Sigmoid colon (tissue), 7 donors: ENCODE data around the gene SMURF2. TPM values are rescaled to one million over a fixed set of nuclear protein-coding genes. Genes with fewer than 3 reads are reported as not detected.
A peak's percentile ranks its signal among the peaks of the same experiment; 100 is the strongest.

Source experiments
- DNase-seq: peaks from one replicate; pipeline ENCODE4 v3.0.0-alpha.2; 2019
- H3K27ac ChIP-seq, 4 donors: fragments of 200-600 bp; sonication (generic); one replicate each; pipeline ENCODE4 v1.5.1; 2016 to 2019; ENCODE audit warnings: mild to moderate bottlenecking in 1 of 4
- H3K27me3 ChIP-seq, 3 donors: fragments of 200-600 bp; sonication (generic); one replicate each; pipeline ENCODE4 v1.5.1; 2019; ENCODE audit warnings: mild to moderate bottlenecking in 1 of 3
- H3K36me3 ChIP-seq, 4 donors: fragments of 200-600 bp; sonication (generic); one replicate each; pipeline ENCODE4 v1.5.1; 2016 to 2019
- H3K4me1 ChIP-seq, 4 donors: fragments of 200-600 bp; sonication (generic); one replicate each; pipeline ENCODE4 v1.5.1; 2017 to 2019
- H3K4me3 ChIP-seq, 4 donors: fragments of 200-600 bp; sonication (generic); one replicate each; pipeline ENCODE4 v1.5.1; 2017 to 2019; ENCODE audit warnings: mild to moderate bottlenecking in 2 of 4, moderate library complexity in 1 of 4
- H3K9me3 ChIP-seq, 4 donors: fragments of 200-600 bp in 3 of 4; sonication (generic) in 3 of 4; one replicate each; pipeline versions ENCODE4 v1.5.1 to v1.6.1; 2013 to 2019
- CTCF ChIP-seq, 4 experiments: fragments of 450-650 bp in 3 of 4; fragments of 200-600 bp in 1 of 4; IDR thresholded peaks; one replicate each; pipeline ENCODE4 v1.5.1; 2016 to 2019; ENCODE audit warnings: antibody characterized with exemption in 4 of 4, mild to moderate bottlenecking in 3 of 4, moderate library complexity in 2 of 4
- EP300 ChIP-seq, 4 donors: sonication (generic); formaldehyde crosslinking; IDR thresholded peaks; one replicate each; pipeline ENCODE4 v1.6.1; 2017; ENCODE audit warnings: antibody characterized with exemption in 4 of 4
- POLR2A ChIP-seq, 2 donors: fragments of 450-650 bp; IDR thresholded peaks; one replicate each; pipeline ENCODE4 v1.6.1; 2016; ENCODE audit warnings: antibody characterized with exemption in 2 of 2, mild to moderate bottlenecking in 2 of 2, moderate library complexity in 2 of 2
- POLR2AphosphoS5 ChIP-seq, 4 donors: sonication (generic); formaldehyde crosslinking; IDR thresholded peaks; one replicate each; pipeline ENCODE4 v1.6.1; 2017; ENCODE audit warnings: antibody characterized with exemption in 4 of 4
- WGBS, 2 donors: extraction: QIAGEN DNeasy Blood & Tissue Kit; methylation state at CpG; one replicate each; pipeline ENCODE4 v1.1.7; 2013; 5-methylcytosine and 5-hydroxymethylcytosine counted together
- intact Hi-C: fragments of 100-400 bp; cut with DNase I; formaldehyde crosslinking; loops from one replicate; pipeline ENCODE4 v1.15.1; 2023
- polyA plus RNA-seq, 3 donors: library from polyadenylated mRNA; stranded (reverse); fragments of 200-250 nt; gene quantifications; one replicate each; pipeline ENCODE4 v1.2.3, GENCODE V29; 2013
- total RNA-seq, 4 donors: library from RNA; depleted of rRNA; stranded (reverse); fragments of >200 nt; gene quantifications; one replicate each; pipeline ENCODE4 v1.1.0, GENCODE V29; 2016
- donor health status: healthy with polysubstance abuse.
- donor health status: Bipolar disorder and iron deficiency.
- donor health status: healthy.

Gene SMURF2
- total and polyA plus RNA-seq, 7 donors, result 5.8 to 30.2 (median 23.8) TPM

- no peak overlapping the region for H3K27ac ChIP-seq
- peaks cover 6 to 53% (median 14%) of the 10 kb centered on the region in 4 donors for H3K36me3 ChIP-seq
- H3K27me3 ChIP-seq, result no peaks in the 10 kb centered on the region
- TF ChIP-seq EP300 (IDR thresholded peaks at IDR 0.05), result no peak
- no peak for TF ChIP-seq CTCF (IDR thresholded peaks at IDR 0.05)
- TF ChIP-seq POLR2A (IDR thresholded peaks at IDR 0.05), result no peak
- no peak for TF ChIP-seq POLR2AphosphoS5 (IDR thresholded peaks at IDR 0.05)
- no peak for DNase-seq
- H3K4me1 ChIP-seq, result peaks cover 0 to 4% (median 0%) of the 10 kb centered on the region in 4 donors
- no peaks in the 10 kb centered on the region for H3K9me3 ChIP-seq
- no peak overlapping the region for H3K4me3 ChIP-seq
- intact Hi-C loops, result no loop called here
These were observed 88.9 kb downstream of the SMURF2 start for GRCh38 chr17:64573214-64573613.

DNA sequence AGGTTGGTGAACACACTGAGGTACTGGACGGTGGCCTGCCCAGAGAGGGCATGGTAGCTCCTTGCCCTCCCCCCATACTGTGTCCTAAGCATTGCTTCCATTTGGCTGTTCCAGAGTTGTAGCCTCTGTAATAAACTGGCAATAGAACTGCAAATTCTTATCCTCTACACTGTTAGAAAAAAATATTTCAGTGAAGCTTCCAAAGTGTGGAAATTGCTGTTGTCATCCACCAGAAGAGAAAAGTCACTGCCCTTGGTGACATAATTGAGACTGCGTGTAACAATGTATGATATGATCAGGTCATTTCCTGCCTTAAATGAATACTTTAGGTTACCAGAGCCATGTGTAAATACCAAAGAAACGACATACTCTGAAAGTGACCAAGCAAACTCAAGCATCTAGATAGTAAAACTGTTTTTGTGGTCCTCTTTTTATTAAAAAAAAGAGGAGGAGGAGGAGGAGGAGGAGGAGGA lies 89.4 kb downstream of the SMURF2 start:
- DNase-seq, result no peak
- WGBS, 2 donors, result 55 to 61% methylated on average over 3 of the region's 3 CpGs
- H3K4me1 ChIP-seq, result peaks cover 0 to 4% (median 0%) of the 10 kb centered on the region in 4 donors
- intact Hi-C loops, result no loop called here
- peaks cover 6 to 51% (median 16%) of the 10 kb centered on the region in 4 donors for H3K36me3 ChIP-seq
- no peaks in the 10 kb centered on the region for H3K27me3 ChIP-seq
- no peaks in the 10 kb centered on the region for H3K9me3 ChIP-seq
- TF ChIP-seq POLR2A (IDR thresholded peaks at IDR 0.05), result no peak
- TF ChIP-seq POLR2AphosphoS5 (IDR thresholded peaks at IDR 0.05), result no peak
- no peak for TF ChIP-seq EP300 (IDR thresholded peaks at IDR 0.05)
- no peak for TF ChIP-seq CTCF (IDR thresholded peaks at IDR 0.05)
- H3K4me3 ChIP-seq, result no peak overlapping the region
- H3K27ac ChIP-seq, result peak overlapping the region in 1 of 4 donors; percentile 42

DNA sequence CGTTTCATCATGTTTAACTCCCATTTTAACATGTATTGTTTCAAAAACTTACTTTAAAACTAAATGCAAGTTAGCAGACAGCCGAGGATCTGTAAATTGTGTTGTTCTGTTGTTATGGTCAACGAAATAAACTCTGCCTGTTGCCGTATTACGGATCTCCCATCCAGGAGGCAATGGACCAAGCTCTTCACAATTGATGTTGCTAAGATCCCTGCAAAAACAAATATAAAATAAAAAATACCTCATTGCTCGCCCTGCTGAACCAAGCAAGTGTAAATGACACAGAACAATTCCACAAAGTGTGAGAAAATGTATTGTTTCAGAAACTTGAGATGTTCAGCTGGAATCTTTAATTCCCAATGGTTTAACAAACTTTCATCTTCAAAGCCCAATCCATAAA lies 90.4 kb downstream of the SMURF2 start:
- Histone ChIP-seq H3K4me1 (peaks cover 0 to 4% (median 0%) of the 10 kb centered on the region in 4 donors), H3K36me3 (peaks cover 6 to 42% (median 14%) of the 10 kb centered on the region in 4 donors), H3K9me3 (no peaks in the 10 kb centered on the region), H3K27me3 (no peaks in the 10 kb centered on the region), H3K27ac (peak overlapping the region in 1 of 4 donors; percentile 42), H3K4me3 (no peak overlapping the region)
- intact Hi-C loops, result no loop called here
- 90% methylated on average over 6 of the region's 6 CpGs for WGBS, 2 donors
- TF ChIP-seq EP300 (IDR thresholded peaks at IDR 0.05) (no peak), POLR2A (IDR thresholded peaks at IDR 0.05) (no peak), POLR2AphosphoS5 (IDR thresholded peaks at IDR 0.05) (no peak), CTCF (IDR thresholded peaks at IDR 0.05) (no peak)
- DNase-seq, result no peak

- no peaks in the 10 kb centered on the region for H3K9me3 ChIP-seq
- H3K36me3 ChIP-seq, result peaks cover under 1 to 64% (median 23%) of the 10 kb centered on the region in 4 donors
- no peaks in the 10 kb centered on the region for H3K27me3 ChIP-seq
- intact Hi-C loops, result no loop called here
- no peak for DNase-seq
- no peak overlapping the region for H3K27ac ChIP-seq
- TF ChIP-seq EP300 (IDR thresholded peaks at IDR 0.05) (no peak), CTCF (IDR thresholded peaks at IDR 0.05) (no peak), POLR2A (IDR thresholded peaks at IDR 0.05) (no peak), POLR2AphosphoS5 (IDR thresholded peaks at IDR 0.05) (no peak)
- no peak overlapping the region for H3K4me3 ChIP-seq
- no peaks in the 10 kb centered on the region for H3K4me1 ChIP-seq
These were observed 96.5 kb downstream of the SMURF2 start for GRCh38 chr17:64565563-64565962.

- peaks cover 0 to 67% (median 22%) of the 10 kb centered on the region in 4 donors for H3K36me3 ChIP-seq
- TF ChIP-seq CTCF (IDR thresholded peaks at IDR 0.05) (no peak), EP300 (IDR thresholded peaks at IDR 0.05) (no peak), POLR2AphosphoS5 (IDR thresholded peaks at IDR 0.05) (no peak), POLR2A (IDR thresholded peaks at IDR 0.05) (no peak)
- no peak overlapping the region for H3K27ac ChIP-seq
- H3K27me3 ChIP-seq, result no peaks in the 10 kb centered on the region
- no peak overlapping the region for H3K4me3 ChIP-seq
- no peak for DNase-seq
- no peaks in the 10 kb centered on the region for H3K9me3 ChIP-seq
- no peaks in the 10 kb centered on the region for H3K4me1 ChIP-seq
- 94 to 100% methylated on average over 1 of the region's 1 CpG for WGBS, 2 donors
- intact Hi-C loops, result no loop called here
These were observed 98.0 kb downstream of the SMURF2 start for GRCh38 chr17:64564098-64564497.
